ENCODE results near the gene ZFR2. TPM values are rescaled to one million over a fixed set of nuclear protein-coding genes. Genes with fewer than 3 reads are reported as not detected.

ZFR2 gene
- total and polyA plus RNA-seq, 4 donors: not detected

Small RNAs within 50 kb of the gene (small RNA-seq; reads per million reads assigned to genes)
- not detected for gene AC005777.1

Other genes starting within 250 kb of the ZFR2 start
- gene CACTIN, start 242.2 kb downstream of the ZFR2 start, total RNA-seq: 10 to 100 TPM; 12.7 to 13.2 TPM
- gene CACTIN, start 242.2 kb downstream of the ZFR2 start, polyA plus RNA-seq: 1 to 10 TPM; 1.9 to 7.4 TPM
- 1 to 10 TPM; 6.7 to 7.4 TPM for gene PIP5K1C, start 168.6 kb downstream of the ZFR2 start, total RNA-seq
- gene PIP5K1C, start 168.6 kb downstream of the ZFR2 start, polyA plus RNA-seq: 1 to 10 TPM; 1.8 to 5.4 TPM
- gene TJP3, start 160.7 kb downstream of the ZFR2 start, total RNA-seq: 1 to 10 TPM; 6.0 to 6.1 TPM
- gene TJP3, start 160.7 kb downstream of the ZFR2 start, polyA plus RNA-seq: 1 to 10 TPM; 7.3 to 9.8 TPM
- gene APBA3, start 107.3 kb downstream of the ZFR2 start, total RNA-seq: 10 to 100 TPM; 11.9 to 24.3 TPM
- 1 to 10 TPM; 6.4 to 9.6 TPM for gene APBA3, start 107.3 kb downstream of the ZFR2 start, polyA plus RNA-seq
- 10 to 100 TPM; 25.1 to 28.5 TPM for gene MRPL54, start 106.4 kb downstream of the ZFR2 start, total RNA-seq
- gene MRPL54, start 106.4 kb downstream of the ZFR2 start, polyA plus RNA-seq: 100 to 1,000 TPM in 1 of 2 donors, 10 to 100 TPM in 1; 57.2 to 109 TPM
- not detected for gene RAX2, start 96.8 kb downstream of the ZFR2 start, total RNA-seq
- not detected for gene RAX2, start 96.8 kb downstream of the ZFR2 start, polyA plus RNA-seq
- 1 to 10 TPM; 2.7 to 7.0 TPM for gene MATK, start 82.7 kb downstream of the ZFR2 start, total RNA-seq
- gene MATK, start 82.7 kb downstream of the ZFR2 start, polyA plus RNA-seq: under 1 TPM; 0.78 to 0.97 TPM
- not detected for gene ATCAY, start 11.6 kb upstream of the ZFR2 start, total RNA-seq
- gene ATCAY, start 11.6 kb upstream of the ZFR2 start, polyA plus RNA-seq: not detected
- gene NMRK2, start 64.0 kb upstream of the ZFR2 start, total RNA-seq: not detected
- gene NMRK2, start 64.0 kb upstream of the ZFR2 start, polyA plus RNA-seq: under 1 TPM in 1 of 2 donors, not detected in 1; 0.07 TPM
- gene DAPK3, start 102.1 kb upstream of the ZFR2 start, total RNA-seq: 10 to 100 TPM; 20.9 to 29.5 TPM
- 10 to 100 TPM in 1 of 2 donors, 1 to 10 TPM in 1; 3.0 to 26.7 TPM for gene DAPK3, start 102.1 kb upstream of the ZFR2 start, polyA plus RNA-seq
- gene EEF2, start 116.4 kb upstream of the ZFR2 start, total RNA-seq: 1,000 to 10,000 TPM in 1 of 2 donors, 100 to 1,000 TPM in 1; 945 to 1,090 TPM
- 100 to 1,000 TPM; 244 to 691 TPM for gene EEF2, start 116.4 kb upstream of the ZFR2 start, polyA plus RNA-seq
- gene PIAS4, start 138.7 kb upstream of the ZFR2 start, total RNA-seq: 10 to 100 TPM; 10.8 to 14.1 TPM
- 10 to 100 TPM in 1 of 2 donors, 1 to 10 TPM in 1; 5.6 to 10.4 TPM for gene PIAS4, start 138.7 kb upstream of the ZFR2 start, polyA plus RNA-seq
- gene ZBTB7A, start 197.9 kb upstream of the ZFR2 start, total RNA-seq: 10 to 100 TPM; 23.6 to 28.9 TPM
- gene ZBTB7A, start 197.9 kb upstream of the ZFR2 start, polyA plus RNA-seq: 10 to 100 TPM in 1 of 2 donors, 1 to 10 TPM in 1; 2.9 to 11.7 TPM